ENCODE data around the gene BAIAP2.

DNA sequence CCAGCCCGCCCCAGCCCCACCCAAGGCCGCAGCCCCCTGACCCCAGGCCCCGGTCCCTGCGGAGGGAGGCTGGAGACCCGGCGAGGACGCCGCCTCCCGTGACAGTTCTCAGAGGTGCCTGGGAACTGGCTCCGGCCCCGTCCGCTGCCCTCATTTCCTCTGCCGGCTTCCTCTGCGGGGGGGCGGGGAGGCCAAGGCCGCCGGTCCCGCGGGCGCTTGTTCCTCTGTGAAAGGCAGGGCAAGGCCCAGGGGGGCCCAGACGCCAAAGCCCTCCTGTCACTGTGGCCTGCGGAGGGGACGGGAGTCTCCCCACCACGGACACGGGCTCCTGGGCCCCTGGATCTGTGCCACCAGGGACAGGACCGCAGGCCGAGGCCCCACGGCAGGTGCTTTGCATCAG, 125.4 kb downstream of the BAIAP2 start:
- no peak for TF ChIP-seq POLR2AphosphoS5 (IDR thresholded peaks at IDR 0.05; ENCODE audit: low read depth, low read length)
- TF ChIP-seq REST (IDR thresholded peaks at IDR 0.05; ENCODE audit: insufficient read depth in 1 of 2, low read depth in 2 of 2, low read length in 2 of 2): no peak

All from PFSK-1 (cell line).